IMR-90 (cell line): ENCODE measurements around the gene FTL.

Source experiments
- CHD1 ChIP-seq: IDR thresholded peaks from 2 replicates; pipeline ENCODE4 v1.6.1; 2012; ENCODE audit warnings: low read depth, low read length, improper control_type of control experiment
- CTCF ChIP-seq: conservative IDR thresholded peaks from 2 replicates; pipeline ENCODE4 v1.5.1; 2012; ENCODE audit warnings: mild to moderate bottlenecking, low read depth, low read length, improper control_type of control experiment
- POLR2A ChIP-seq: IDR thresholded peaks from 2 replicates; pipeline ENCODE4 v1.6.1; 2012; ENCODE audit warnings: mild to moderate bottlenecking, low read depth, low read length

DNA sequence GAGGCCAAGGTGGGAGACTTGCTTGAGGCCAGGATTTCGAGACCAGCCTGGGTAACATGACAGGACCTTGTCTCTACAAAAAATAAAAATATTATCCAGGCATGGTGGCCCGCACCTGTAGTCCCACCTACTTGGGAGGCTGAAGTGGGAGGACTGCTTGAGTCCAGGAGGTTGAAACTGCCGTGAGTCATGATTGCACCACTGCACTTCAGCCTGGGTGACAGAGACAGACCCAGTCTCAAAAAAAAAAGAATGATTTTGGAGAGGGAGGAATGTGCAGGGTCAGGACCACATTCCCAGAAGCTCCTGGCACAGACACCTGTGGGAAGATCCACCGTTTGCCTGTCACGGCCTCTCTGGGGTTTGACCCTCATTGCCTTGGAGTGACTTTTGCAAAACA is 19.7 kb upstream of the FTL start:
- TF ChIP-seq CTCF (no peak), POLR2A (no peak), CHD1 (no peak)
